Measurements from ENCODE around the gene LTBR. TPM values are rescaled to one million over a fixed set of nuclear protein-coding genes. Genes with fewer than 3 reads are reported as not detected.

Gene LTBR
- total and polyA plus RNA-seq, 2 of the 4 experiments (the other 2 are of a cell fraction) = 19.7 to 62.5 TPM

DNA sequence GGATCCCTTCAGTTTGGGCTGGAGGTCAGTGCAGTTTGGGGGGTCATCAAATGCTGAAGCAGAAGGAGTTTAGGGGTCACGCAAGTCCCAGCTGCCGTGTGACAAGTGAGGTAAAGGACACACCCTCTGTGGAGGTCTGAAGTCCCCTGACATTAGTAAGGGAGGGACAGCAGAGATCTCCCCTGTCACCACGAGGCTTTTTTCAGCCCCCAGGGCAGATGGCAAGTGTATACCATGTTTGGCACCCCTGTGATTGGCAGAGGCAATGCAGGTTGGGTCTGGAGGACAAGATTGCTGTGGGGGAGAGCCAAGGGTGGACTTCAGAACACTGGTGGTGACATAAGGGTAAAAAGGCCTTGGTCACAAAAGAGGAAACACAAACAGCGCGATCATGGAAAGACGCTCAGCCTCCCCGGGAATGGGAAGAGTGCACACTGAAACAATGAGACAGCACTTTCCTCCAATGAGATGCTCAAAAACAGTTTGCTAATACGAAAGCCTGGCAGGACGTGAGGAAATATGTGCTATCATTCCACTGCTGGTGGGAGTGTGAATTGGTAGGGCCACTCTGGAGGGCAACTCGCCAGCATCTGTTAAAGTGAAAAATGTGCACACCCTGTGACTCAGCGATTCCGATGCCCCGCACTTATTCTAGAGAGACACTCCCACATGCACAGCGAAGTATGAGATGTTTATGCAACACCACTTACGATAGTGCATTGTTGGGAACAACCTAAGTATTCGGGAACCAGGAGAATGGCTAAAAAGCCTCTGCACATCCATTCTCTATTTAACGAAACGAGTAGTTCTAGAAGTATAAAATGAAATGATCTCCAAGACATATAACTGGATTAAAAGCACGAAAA lies 46.4 kb downstream of the LTBR start:
- Histone ChIP-seq H2BK5ac (ENCODE audit: low read depth, low read length, poor library complexity, severe bottlenecking) (peak overlapping the region; percentile 80), H3K27ac (ENCODE audit: insufficient read depth, low read length) (peak overlapping the region; percentile 87), H3K14ac (replicated peaks; ENCODE audit: low read depth, low read length) (peak overlapping the region; percentile 85), H4K91ac (ENCODE audit: insufficient read depth, low read depth, low read length) (peak overlapping the region; percentile 95), H3K79me1 (ENCODE audit: low read depth in 1 of 2, low read length in 2 of 2) (0 out of 4 replicates have a peak, but pooled peaks cover 0 to 3% of the 10 kb centered on the region in 2 experiments), H3K4ac (ENCODE audit: low read depth, low read length) (peak overlapping the region; percentile 92), H2BK20ac (ENCODE audit: low read depth, low read length) (peak overlapping the region; percentile 92), H3K56ac (ENCODE audit: extremely low read depth, insufficient read depth, low read length) (peak overlapping the region; percentile 79), H4K5ac (ENCODE audit: low read depth, low read length) (peak overlapping the region; percentile 85), H3K36me3 (ENCODE audit: control insufficient read depth, insufficient read depth, low read length) (no peaks in the 10 kb centered on the region), H2AFZ (replicated peaks; ENCODE audit: low read length, poor library complexity) (peak overlapping the region; percentile 91), H2AK9ac (replicated peaks; ENCODE audit: low read depth, low read length, poor library complexity) (peak overlapping the region; percentile 73), H3K4me3 (ENCODE audit: insufficient read depth, low read depth, low read length) (peak overlapping the region; percentile 1; the same call in 1 of the 2 replicates), H3K9me1 (ENCODE audit: insufficient read depth, low read length) (peaks cover 12% of the 10 kb centered on the region), H2BK120ac (ENCODE audit: low read depth, low read length) (peak overlapping the region; percentile 95), H3K9me3 (ENCODE audit: control insufficient read depth, insufficient read depth, low read length) (no peaks in the 10 kb centered on the region), H3K27me3 (ENCODE audit: control insufficient read depth, insufficient read depth, low read length) (no peaks in the 10 kb centered on the region), H2BK15ac (ENCODE audit: low read depth, low read length) (peak overlapping the region; percentile 93), H3K4me2 (ENCODE audit: low read depth, low read length) (peak overlapping the region; percentile 42), H4K8ac (ENCODE audit: low read depth in 2 of 2, low read length in 2 of 2) (peak overlapping the region; percentile 69 to 88), H3K18ac (ENCODE audit: low read depth, low read length) (peak overlapping the region; percentile 84), H3K4me1 (ENCODE audit: control insufficient read depth, insufficient read depth, low read length) (peaks cover 12% of the 10 kb centered on the region), H2AK5ac (ENCODE audit: low read depth, low read length) (peak overlapping the region; percentile 86), H3K9ac (ENCODE audit: low read depth, low read length) (peak overlapping the region; percentile 51), H4K20me1 (ENCODE audit: insufficient read depth, low read length) (no peaks in the 10 kb centered on the region), H3K23ac (ENCODE audit: low read depth, low read length) (peak overlapping the region; percentile 85)
- in situ Hi-C loops (cut with MboI; ENCODE audit: low sequenced_read_pairs) = no loop called here
- BruUV-seq (replicated peaks) = no TSS peak
- dilution Hi-C loops (cut with HindIII; ENCODE audit: low sequenced_read_pairs, unreplicated experiment) = no loop called here
- intact Hi-C loops (cut with micrococcal nuclease) = loop anchor here (2.0 kb wide), 2 partner anchors 34 to 62 kb away; partner anchors contain the start of gene MRPL51
- DNase-seq = peak; percentile 96
- ChIA-PET CTCF (no interaction called here), POLR2A (ENCODE audit: unreplicated experiment) (no interaction called here)
- WGBS, 2 experiments (ENCODE audit: extremely low coverage in 2 of 2, insufficient read length in 1 of 2) = no CpG with 5 or more reads among the region's 19 CpGs
- ATAC-seq (ENCODE audit: low read depth) = peak; percentile 92
- TF ChIP-seq MAZ (IDR thresholded peaks at IDR 0.05; ENCODE audit: borderline replicate concordance, low read depth, low read length) (0 out of 2 replicates have a peak, but pooled peaks have one; percentile 47), MAFK (IDR thresholded peaks at IDR 0.05; ENCODE audit: low read depth, low read length) (peak; percentile 82), FOS (IDR thresholded peaks at IDR 0.05; ENCODE audit: low read depth, low read length) (peak; percentile 71), RFX5 (IDR thresholded peaks at IDR 0.05; ENCODE audit: low read depth, low read length) (no peak), CHD1 (IDR thresholded peaks at IDR 0.05; ENCODE audit: low read depth, low read length) (no peak), BHLHE40 (IDR thresholded peaks at IDR 0.05; ENCODE audit: low read depth, low read length) (peak; percentile 45; the same call in 1 of the 2 replicates), NFE2L2 (IDR thresholded peaks at IDR 0.05; ENCODE audit: low read depth, low read length) (peak; percentile 93), POLR2A (IDR thresholded peaks at IDR 0.05; ENCODE audit: low read depth, low read length) (peak; percentile 52; the same call in 1 of the 2 replicates), RAD21 (IDR thresholded peaks at IDR 0.05; ENCODE audit: low read length) (no peak), RCOR1 (IDR thresholded peaks at IDR 0.05; ENCODE audit: insufficient replicate concordance, low read length) (peak; percentile 5), SMC3 (IDR thresholded peaks at IDR 0.05; ENCODE audit: low read depth, low read length) (no peak), CEBPB (IDR thresholded peaks at IDR 0.05; ENCODE audit: low read depth, low read length) (peak; percentile 89), MXI1 (IDR thresholded peaks at IDR 0.05; ENCODE audit: borderline replicate concordance, low read depth, low read length) (peak; percentile 31; the same call in 1 of the 2 replicates)
- TF ChIP-seq, protein P1, sequence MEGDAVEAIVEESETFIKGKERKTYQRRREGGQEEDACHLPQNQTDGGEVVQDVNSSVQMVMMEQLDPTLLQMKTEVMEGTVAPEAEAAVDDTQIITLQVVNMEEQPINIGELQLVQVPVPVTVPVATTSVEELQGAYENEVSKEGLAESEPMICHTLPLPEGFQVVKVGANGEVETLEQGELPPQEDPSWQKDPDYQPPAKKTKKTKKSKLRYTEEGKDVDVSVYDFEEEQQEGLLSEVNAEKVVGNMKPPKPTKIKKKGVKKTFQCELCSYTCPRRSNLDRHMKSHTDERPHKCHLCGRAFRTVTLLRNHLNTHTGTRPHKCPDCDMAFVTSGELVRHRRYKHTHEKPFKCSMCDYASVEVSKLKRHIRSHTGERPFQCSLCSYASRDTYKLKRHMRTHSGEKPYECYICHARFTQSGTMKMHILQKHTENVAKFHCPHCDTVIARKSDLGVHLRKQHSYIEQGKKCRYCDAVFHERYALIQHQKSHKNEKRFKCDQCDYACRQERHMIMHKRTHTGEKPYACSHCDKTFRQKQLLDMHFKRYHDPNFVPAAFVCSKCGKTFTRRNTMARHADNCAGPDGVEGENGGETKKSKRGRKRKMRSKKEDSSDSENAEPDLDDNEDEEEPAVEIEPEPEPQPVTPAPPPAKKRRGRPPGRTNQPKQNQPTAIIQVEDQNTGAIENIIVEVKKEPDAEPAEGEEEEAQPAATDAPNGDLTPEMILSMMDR (conservative IDR thresholded peaks at IDR 0.05; ENCODE audit: low read depth, low read length) = no peak
- TF ChIP-seq, protein P2, sequence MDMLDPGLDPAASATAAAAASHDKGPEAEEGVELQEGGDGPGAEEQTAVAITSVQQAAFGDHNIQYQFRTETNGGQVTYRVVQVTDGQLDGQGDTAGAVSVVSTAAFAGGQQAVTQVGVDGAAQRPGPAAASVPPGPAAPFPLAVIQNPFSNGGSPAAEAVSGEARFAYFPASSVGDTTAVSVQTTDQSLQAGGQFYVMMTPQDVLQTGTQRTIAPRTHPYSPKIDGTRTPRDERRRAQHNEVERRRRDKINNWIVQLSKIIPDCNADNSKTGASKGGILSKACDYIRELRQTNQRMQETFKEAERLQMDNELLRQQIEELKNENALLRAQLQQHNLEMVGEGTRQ (IDR thresholded peaks at IDR 0.05; ENCODE audit: low read depth, low read length) = no peak
